Nephron (organoid): ENCODE results near the gene COBLL1.

Experiments
- H3K27ac Mint-ChIP-seq, 3 experiments: 2 replicates each; pipeline ENCODE4 v1.8.0; 2020; ENCODE audit warnings: mixed read lengths in 3 of 3, mild to moderate bottlenecking in 2 of 3, moderate library complexity in 1 of 3
- H3K27me3 Mint-ChIP-seq: 2 replicates; pipeline ENCODE4 v1.8.0; 2021; ENCODE audit warnings: low read depth, mild to moderate bottlenecking, moderate library complexity, mixed read lengths
- H3K36me3 Mint-ChIP-seq: 2 replicates; pipeline ENCODE4 v1.8.0; 2020; ENCODE audit warnings: low read depth, mixed read lengths
- H3K4me1 Mint-ChIP-seq: 2 replicates; pipeline ENCODE4 v1.8.0; 2020; ENCODE audit warnings: mixed read lengths
- H3K4me3 Mint-ChIP-seq, 3 experiments: 2 replicates each; pipeline ENCODE4 v1.8.0; 2020; ENCODE audit warnings: mild to moderate bottlenecking in 3 of 3, mixed read lengths in 3 of 3, moderate library complexity in 2 of 3
- H3K9me3 Mint-ChIP-seq: 2 replicates; pipeline ENCODE4 v1.8.0; 2020; ENCODE audit warnings: mixed read lengths
- CTCF ChIP-seq, 3 experiments: fragments of 200-600 bp; sonication (generic); IDR thresholded peaks; one replicate each; pipeline ENCODE4 v1.5.0; 2021; ENCODE audit warnings: antibody characterized with exemption in 3 of 3; ENCODE audit not compliant: unreplicated experiment in 3 of 3

The COBLL1 gene

GRCh38 chr2:164823126-164823525, 18.5 kb downstream of the COBLL1 start:
- Mint-ChIP-seq H3K27me3 (no peaks in the 10 kb centered on the region), H3K9me3 (no peaks in the 10 kb centered on the region), H3K4me3 (no peak overlapping the region), H3K27ac (no peak overlapping the region), H3K36me3 (no peaks in the 10 kb centered on the region), H3K4me1 (no peaks in the 10 kb centered on the region)
- TF ChIP-seq CTCF (IDR thresholded peaks at IDR 0.05; ENCODE audit: unreplicated experiment in 3 of 3): no peak

- H3K36me3 Mint-ChIP-seq: no peaks in the 10 kb centered on the region
- H3K4me1 Mint-ChIP-seq: no peaks in the 10 kb centered on the region
- H3K27me3 Mint-ChIP-seq: no peaks in the 10 kb centered on the region
- H3K27ac Mint-ChIP-seq: no peak overlapping the region
- H3K9me3 Mint-ChIP-seq: no peaks in the 10 kb centered on the region
- no peak for TF ChIP-seq CTCF (IDR thresholded peaks at IDR 0.05; ENCODE audit: unreplicated experiment in 3 of 3)
- no peak overlapping the region for H3K4me3 Mint-ChIP-seq
Observed at GRCh38 chr2:164821338-164821737, 20.3 kb downstream of the COBLL1 start.

GRCh38 chr2:164818149-164819136, 23.2 kb downstream of the COBLL1 start:
- Mint-ChIP-seq H3K9me3 (no peaks in the 10 kb centered on the region), H3K4me1 (no peaks in the 10 kb centered on the region), H3K27me3 (no peaks in the 10 kb centered on the region), H3K27ac (no peak overlapping the region), H3K4me3 (no peak overlapping the region), H3K36me3 (no peaks in the 10 kb centered on the region)
- no peak for TF ChIP-seq CTCF (IDR thresholded peaks at IDR 0.05; ENCODE audit: unreplicated experiment in 3 of 3)

GRCh38 chr2:164816900-164817299, 24.7 kb downstream of the COBLL1 start:
- no peak overlapping the region for H3K4me3 Mint-ChIP-seq
- H3K4me1 Mint-ChIP-seq: no peaks in the 10 kb centered on the region
- H3K27me3 Mint-ChIP-seq: no peaks in the 10 kb centered on the region
- H3K27ac Mint-ChIP-seq: no peak overlapping the region
- H3K9me3 Mint-ChIP-seq: no peaks in the 10 kb centered on the region
- H3K36me3 Mint-ChIP-seq: no peaks in the 10 kb centered on the region
- no peak for TF ChIP-seq CTCF (IDR thresholded peaks at IDR 0.05; ENCODE audit: unreplicated experiment in 3 of 3)

- Mint-ChIP-seq H3K9me3 (no peaks in the 10 kb centered on the region), H3K27ac (no peak overlapping the region), H3K4me1 (no peaks in the 10 kb centered on the region), H3K4me3 (no peak overlapping the region), H3K36me3 (no peaks in the 10 kb centered on the region), H3K27me3 (no peaks in the 10 kb centered on the region)
- TF ChIP-seq CTCF (IDR thresholded peaks at IDR 0.05; ENCODE audit: unreplicated experiment in 3 of 3): no peak
Observed at GRCh38 chr2:164816046-164816445, 25.6 kb downstream of the COBLL1 start.
